ENCODE data around the gene BTBD17.

DNA sequence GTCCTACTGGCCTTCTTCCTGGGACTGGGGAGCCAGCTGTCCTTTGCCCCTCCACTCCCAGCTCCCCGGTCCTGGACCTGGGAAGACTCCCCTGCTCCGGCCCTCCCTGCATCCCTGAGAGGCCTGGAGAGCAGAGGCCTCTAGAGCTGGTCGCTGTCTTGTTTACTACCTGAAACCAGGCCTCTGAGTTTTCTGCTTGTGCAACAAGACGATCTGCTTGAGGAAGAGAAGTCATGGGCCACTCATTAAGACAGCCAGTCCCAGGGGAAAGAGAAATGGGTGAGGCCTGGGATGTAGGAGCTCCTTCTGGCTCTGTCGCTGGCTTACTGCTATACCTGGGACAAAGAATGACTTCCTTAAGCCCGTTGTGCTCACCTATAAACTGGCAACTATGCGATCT lies 40.4 kb upstream of the BTBD17 start:
- TF ChIP-seq CTCF (IDR thresholded peaks at IDR 0.05), result no peak
- no peak for TF ChIP-seq POLR2AphosphoS5 (IDR thresholded peaks at IDR 0.05)
